Measurements from ENCODE around the gene TOX2. TPM values are rescaled to one million over a fixed set of nuclear protein-coding genes. Genes with fewer than 3 reads are reported as not detected.

The TOX2 gene
- total and polyA plus RNA-seq, 2 of the 8 experiments (the other 6 are each of a cell fraction or from before 2014, with no cell fraction given): 1.8 to 3.4 TPM

GRCh38 chr20:44093249-44093582 is 178.6 kb downstream of the TOX2 start:
- Histone ChIP-seq H3K9me3 (ENCODE audit: insufficient read depth in 2 of 2, low read depth in 1 of 2, low read length in 1 of 2) (no peaks in the 10 kb centered on the region), H3K36me3 (ENCODE audit: control insufficient read depth in 2 of 4, insufficient read depth in 4 of 4, low read length in 3 of 4) (no peaks in the 10 kb centered on the region), H3K23me2 (ENCODE audit: low read depth, low read length) (no peaks in the 10 kb centered on the region), H3K18ac (ENCODE audit: extremely low read depth, low read length) (no peak overlapping the region), H4K5ac (ENCODE audit: insufficient read length, low read depth, low read length) (no peak overlapping the region), H3K4me3 (ENCODE audit: extremely low read depth in 1 of 4, insufficient read depth in 2 of 4, low read depth in 3 of 4, low read length in 4 of 4) (no peak overlapping the region), H2BK5ac (ENCODE audit: low read depth, low read length) (no peak overlapping the region), H3K27ac (ENCODE audit: low read depth, low read length) (no peak overlapping the region), H3K56ac (replicated peaks; ENCODE audit: insufficient read length, low read depth, low read length) (no peak overlapping the region), H3K79me2 (ENCODE audit: control insufficient read depth in 1 of 2, insufficient read depth in 2 of 2, low read length in 2 of 2) (no peaks in the 10 kb centered on the region), H3K27me3 (replicated peaks in 1 of 4; ENCODE audit: control insufficient read depth in 3 of 4, extremely low read depth in 1 of 4, insufficient read depth in 3 of 4, low read length in 3 of 4) (no peaks in the 10 kb centered on the region), H4K20me1 (replicated peaks in 1 of 2; ENCODE audit: control insufficient read depth in 1 of 2, insufficient read depth in 2 of 2, low read length in 2 of 2) (no peaks in the 10 kb centered on the region), H2BK12ac (ENCODE audit: low read depth, low read length) (no peak overlapping the region), H3K4me2 (ENCODE audit: insufficient read depth in 1 of 2, low read depth in 2 of 2, low read length in 2 of 2) (no peak overlapping the region), H2BK120ac (replicated peaks; ENCODE audit: low read depth, low read length) (no peak overlapping the region), H2AK5ac (ENCODE audit: low read depth, low read length) (no peak overlapping the region), H3K9ac (replicated peaks in 1 of 4; ENCODE audit: extremely low read depth in 1 of 4, low read depth in 3 of 4, low read length in 3 of 4) (no peak overlapping the region), H4K91ac (replicated peaks; ENCODE audit: insufficient read length, low read length) (no peak overlapping the region), H3K4ac (replicated peaks; ENCODE audit: insufficient read length, low read depth, low read length) (no peak overlapping the region), H3K23ac (ENCODE audit: insufficient read length) (no peak overlapping the region), H3K4me1 (replicated peaks in 1 of 4; ENCODE audit: control insufficient read depth in 3 of 4, insufficient read depth in 4 of 4, low read length in 3 of 4) (no peaks in the 10 kb centered on the region), H2BK20ac (ENCODE audit: low read length) (no peak overlapping the region), H2AFZ (ENCODE audit: low read length) (no peak overlapping the region), H3K14ac (ENCODE audit: insufficient read length) (no peak overlapping the region), H2BK15ac (ENCODE audit: low read length) (no peak overlapping the region), H4K8ac (ENCODE audit: extremely low read depth, insufficient read depth, low read length) (no peak overlapping the region), H3K79me1 (ENCODE audit: low read depth, low read length) (no peaks in the 10 kb centered on the region)
- no peak for TF ChIP-seq SAP30 (IDR thresholded peaks at IDR 0.05; ENCODE audit: insufficient read depth, insufficient replicate concordance, low read length)
- TF ChIP-seq FOSL1 (IDR thresholded peaks at IDR 0.05; ENCODE audit: insufficient read depth, low read depth, low read length): no peak
- TF ChIP-seq TAF1 (IDR thresholded peaks at IDR 0.05; ENCODE audit: low read depth, low read length): no peak
- no peak for TF ChIP-seq CHD1 (IDR thresholded peaks at IDR 0.05; ENCODE audit: low read depth, low read length)
- FAIRE-seq (no peak), DNase-seq (ENCODE audit: low read depth in 1 of 2, low spot score in 2 of 2) (no peak)
- 72% methylated on average over 2 of the region's 2 CpGs; no CpG with 5 or more reads in 1 of the 2 experiments for WGBS, 2 experiments (ENCODE audit: extremely low coverage in 1 of 2, insufficient coverage in 1 of 2, insufficient read length in 1 of 2, insufficient replicate concordance in 2 of 2, low coverage in 1 of 2, low lambda C conversion rate in 2 of 2, missing lambda C conversion rate in 1 of 2)
- POLR2A ChIA-PET (ENCODE audit: partially characterized antibody): no interaction called here
- CTCF ChIA-PET (ENCODE audit: partially characterized antibody): interaction anchor here (1.3 kb wide), 1 partner anchor 10 kb away, joined by 3 read pairs; no protein-coding TSS in a partner anchor

All from H1 (cell line).